HEK293 (cell line): ENCODE data around the gene GLG1.

Experiments used
- CTCF ChIA-PET: fragments of 350-600 bp; formaldehyde crosslinking; extraction: SDS; loops from one replicate; lab custom pipeline; 2021; ENCODE audit warnings: antibody characterized with exemption; lab: Yijun Ruan, JAX
- POLR2A ChIA-PET: fragments of 300-600 bp; formaldehyde crosslinking; extraction: SDS; loops from one replicate; lab custom pipeline; 2020; ENCODE audit warnings: antibody characterized with exemption, inconsistent platforms; lab: Yijun Ruan, JAX
- H3K27ac ChIP-seq: fragments of 200-500 bp; sonication (Bioruptor generic); 2 replicates; pipeline ENCODE4 v1.5.1; 2014; ENCODE audit warnings: low read depth, low read length, control low read depth, inconsistent platforms; ENCODE audit errors: extremely low read depth
- H3K36me3 ChIP-seq, 2 experiments: fragments of 200-500 bp in 1 of 2; sonication (Bioruptor generic) in 1 of 2; 1 replicate in 1 of 2; 2 replicates in 1 of 2; pipeline ENCODE4 v1.5.1; 2014 to 2017; ENCODE audit warnings: inconsistent platforms in 2 of 2, low read length in 2 of 2; ENCODE audit not compliant: control insufficient read depth in 2 of 2, insufficient read depth in 1 of 2
- H3K4me1 ChIP-seq: fragments of 200-500 bp; sonication (Bioruptor generic); 2 replicates; pipeline ENCODE4 v1.5.1; 2014; ENCODE audit warnings: mild to moderate bottlenecking, low read length, inconsistent platforms; ENCODE audit not compliant: control insufficient read depth, insufficient read depth
- H3K4me3 ChIP-seq: 2 replicates; pipeline ENCODE4 v1.5.1; 2011; ENCODE audit warnings: low read depth, mild to moderate bottlenecking, control low read depth, low read length, moderate library complexity
- H3K9me3 ChIP-seq: fragments of 200-500 bp; sonication (Bioruptor generic); 2 replicates; pipeline ENCODE4 v1.5.1; 2014; ENCODE audit warnings: low read depth, low read length, inconsistent platforms; ENCODE audit not compliant: control insufficient read depth, insufficient read depth
- GLIS2 ChIP-seq: fragments of 450-650 bp; formaldehyde crosslinking; IDR thresholded peaks from 2 replicates; pipeline ENCODE4 v1.5.1; 2016; ENCODE audit warnings: missing biosample characterization, missing genetic modification characterization
- KLF7 ChIP-seq: fragments of 450-650 bp; formaldehyde crosslinking; IDR thresholded peaks from 2 replicates; pipeline ENCODE4 v1.5.1; 2016; ENCODE audit warnings: missing biosample characterization, missing genetic modification characterization, borderline replicate concordance
- PRDM1 ChIP-seq: fragments of 450-650 bp; formaldehyde crosslinking; IDR thresholded peaks from 2 replicates; pipeline ENCODE4; 2016; ENCODE audit warnings: missing biosample characterization, missing genetic modification characterization
- SCRT1 ChIP-seq: fragments of 450-650 bp; formaldehyde crosslinking; IDR thresholded peaks from 2 replicates; pipeline ENCODE4 v1.5.1; 2016; ENCODE audit warnings: missing biosample characterization, missing genetic modification characterization, borderline replicate concordance
- SP7 ChIP-seq: fragments of 450-650 bp; formaldehyde crosslinking; IDR thresholded peaks from 2 replicates; pipeline ENCODE4 v1.5.1; 2016; ENCODE audit warnings: missing biosample characterization, missing genetic modification characterization
- ZBTB10 ChIP-seq: fragments of 450-650 bp; formaldehyde crosslinking; IDR thresholded peaks from 2 replicates; pipeline ENCODE4 v1.5.1; 2016; ENCODE audit warnings: missing biosample characterization, missing genetic modification characterization
- ZBTB21 ChIP-seq: fragments of 450-650 bp; formaldehyde crosslinking; IDR thresholded peaks from 2 replicates; pipeline ENCODE4 v1.5.1; 2017; ENCODE audit warnings: missing biosample characterization, missing genetic modification characterization
- ZBTB49 ChIP-seq: fragments of 450-650 bp; formaldehyde crosslinking; IDR thresholded peaks from 2 replicates; pipeline ENCODE4 v1.5.1; 2016; ENCODE audit warnings: missing biosample characterization, missing genetic modification characterization, low read depth
- ZNF146 ChIP-seq: fragments of 450-650 bp; formaldehyde crosslinking; IDR thresholded peaks from 2 replicates; pipeline ENCODE4 v1.5.1; 2016; ENCODE audit warnings: missing biosample characterization, missing genetic modification characterization
- ZNF426 ChIP-seq: fragments of 450-650 bp; formaldehyde crosslinking; IDR thresholded peaks from 2 replicates; pipeline ENCODE4 v1.5.1; 2017; ENCODE audit warnings: missing biosample characterization, missing genetic modification characterization, mild to moderate bottlenecking, inconsistent platforms, moderate library complexity
- ZNF629 ChIP-seq: fragments of 450-650 bp; formaldehyde crosslinking; IDR thresholded peaks from 2 replicates; pipeline ENCODE4 v1.5.1; 2017; ENCODE audit warnings: missing biosample characterization, missing genetic modification characterization
- ZNF660 ChIP-seq: fragments of 450-650 bp; IDR thresholded peaks from 2 replicates; pipeline ENCODE4 v1.5.1; 2018; ENCODE audit warnings: missing biosample characterization, mild to moderate bottlenecking, missing genetic modification characterization
- ZNF776 ChIP-seq: fragments of 450-650 bp; formaldehyde crosslinking; IDR thresholded peaks from 2 replicates; pipeline ENCODE4 v1.5.0; 2017; ENCODE audit warnings: missing biosample characterization, missing genetic modification characterization, borderline replicate concordance
- ZNF777 ChIP-seq: fragments of 450-650 bp; formaldehyde crosslinking; IDR thresholded peaks from 2 replicates; pipeline ENCODE4 v1.5.1; 2017; ENCODE audit warnings: missing biosample characterization, missing genetic modification characterization, borderline replicate concordance
- ZNF843 ChIP-seq: fragments of 450-650 bp; formaldehyde crosslinking; IDR thresholded peaks from 2 replicates; pipeline ENCODE4 v1.5.1; 2016; ENCODE audit warnings: missing biosample characterization, missing genetic modification characterization
- ZSCAN16 ChIP-seq: fragments of 450-650 bp; formaldehyde crosslinking; IDR thresholded peaks from 2 replicates; pipeline ENCODE4 v1.5.1; 2016; ENCODE audit warnings: missing biosample characterization, missing genetic modification characterization
- TF ChIP-seq, protein P1 (sequence below): fragments of 450-650 bp; formaldehyde crosslinking; IDR thresholded peaks from 2 replicates; pipeline ENCODE4 v1.5.1; 2016; ENCODE audit warnings: missing biosample characterization, missing genetic modification characterization
- TF ChIP-seq, protein P2 (sequence below): fragments of 450-650 bp; formaldehyde crosslinking; IDR thresholded peaks from 2 replicates; pipeline ENCODE4 v1.5.1; 2016; ENCODE audit warnings: missing biosample characterization, missing genetic modification characterization

GLG1 gene

GRCh38 chr16:74561626-74562025, 45.3 kb downstream of the GLG1 start (continued):
- TF ChIP-seq, protein P1, sequence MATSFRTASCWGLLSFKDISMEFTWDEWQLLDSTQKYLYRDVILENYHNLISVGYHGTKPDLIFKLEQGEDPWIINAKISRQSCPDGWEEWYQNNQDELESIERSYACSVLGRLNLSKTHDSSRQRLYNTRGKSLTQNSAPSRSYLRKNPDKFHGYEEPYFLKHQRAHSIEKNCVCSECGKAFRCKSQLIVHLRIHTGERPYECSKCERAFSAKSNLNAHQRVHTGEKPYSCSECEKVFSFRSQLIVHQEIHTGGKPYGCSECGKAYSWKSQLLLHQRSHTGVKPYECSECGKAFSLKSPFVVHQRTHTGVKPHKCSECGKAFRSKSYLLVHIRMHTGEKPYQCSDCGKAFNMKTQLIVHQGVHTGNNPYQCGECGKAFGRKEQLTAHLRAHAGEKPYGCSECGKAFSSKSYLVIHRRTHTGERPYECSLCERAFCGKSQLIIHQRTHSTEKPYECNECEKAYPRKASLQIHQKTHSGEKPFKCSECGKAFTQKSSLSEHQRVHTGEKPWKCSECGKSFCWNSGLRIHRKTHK: no peak
- TF ChIP-seq GLIS2 (tag by site-specific recombination) (no peak), ZNF777 (no peak)

- CTCF ChIA-PET: no interaction called here
- Histone ChIP-seq H3K9me3 (no peaks in the 10 kb centered on the region), H3K4me3 (no peak overlapping the region), H3K36me3 (no peaks in the 10 kb centered on the region), H3K27ac (no peak overlapping the region), H3K4me1 (no peaks in the 10 kb centered on the region; the same call in 1 of the 2 replicates)
- POLR2A ChIA-PET: interaction anchor here (1.1 kb wide), 1 partner anchor 11 kb away, joined by 3 read pairs; no protein-coding TSS in a partner anchor
- TF ChIP-seq, protein P2, sequence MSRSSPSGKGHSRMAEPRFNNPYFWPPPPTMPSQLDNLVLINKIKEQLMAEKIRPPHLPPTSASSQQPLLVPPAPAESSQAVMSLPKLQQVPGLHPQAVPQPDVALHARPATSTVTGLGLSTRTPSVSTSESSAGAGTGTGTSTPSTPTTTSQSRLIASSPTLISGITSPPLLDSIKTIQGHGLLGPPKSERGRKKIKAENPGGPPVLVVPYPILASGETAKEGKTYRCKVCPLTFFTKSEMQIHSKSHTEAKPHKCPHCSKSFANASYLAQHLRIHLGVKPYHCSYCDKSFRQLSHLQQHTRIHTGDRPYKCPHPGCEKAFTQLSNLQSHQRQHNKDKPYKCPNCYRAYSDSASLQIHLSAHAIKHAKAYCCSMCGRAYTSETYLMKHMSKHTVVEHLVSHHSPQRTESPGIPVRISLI (tag by site-specific recombination): no peak
These were observed 46.0 kb downstream of the GLG1 start for GRCh38 chr16:74560912-74561311.

DNA sequence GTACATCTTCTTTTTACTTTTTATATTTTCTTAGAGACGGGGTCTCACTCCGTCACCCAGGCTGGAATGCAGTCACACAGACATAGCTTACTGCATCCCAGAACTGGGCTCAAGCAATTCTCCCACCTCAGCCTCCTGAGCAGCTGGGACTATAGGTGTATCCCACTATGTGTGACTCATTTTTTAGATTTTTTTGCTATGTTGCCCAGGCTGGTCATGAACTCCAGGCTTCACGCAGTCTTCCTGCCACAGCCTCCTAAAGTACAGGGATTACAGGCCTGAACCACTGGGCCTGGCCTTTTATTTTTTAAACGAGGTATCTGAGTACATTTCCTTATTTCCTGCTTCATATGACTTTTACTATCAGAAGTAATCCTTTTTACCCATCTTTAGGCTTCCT, 48.0 kb downstream of the GLG1 start:
- POLR2A ChIA-PET: no interaction called here
- no peaks in the 10 kb centered on the region for H3K9me3 ChIP-seq
- no peaks in the 10 kb centered on the region for H3K36me3 ChIP-seq
- TF ChIP-seq SP7 (tag by site-specific recombination) (no peak), ZNF660 (tag by site-specific recombination) (no peak), ZNF146 (no peak), KLF7 (no peak), ZNF843 (tag by site-specific recombination) (no peak), ZNF776 (no peak), ZBTB21 (tag by site-specific recombination) (no peak), ZNF629 (tag by site-specific recombination) (no peak), ZNF426 (tag by site-specific recombination) (no peak), PRDM1 (tag by site-specific recombination) (no peak), ZBTB49 (no peak), ZSCAN16 (tag by site-specific recombination) (no peak), SCRT1 (tag by site-specific recombination) (no peak), ZBTB10 (tag by site-specific recombination) (no peak), GLIS2 (tag by site-specific recombination) (no peak)
- H3K4me3 ChIP-seq: no peak overlapping the region
- CTCF ChIA-PET: interaction anchor here (0.6 to 0.7 kb wide), 2 partner anchors 28 to 173 kb away, joined by 3 to 4 read pairs; no protein-coding TSS in a partner anchor
- no peak overlapping the region for H3K27ac ChIP-seq
- H3K4me1 ChIP-seq: no peaks in the 10 kb centered on the region
